Measurements from ENCODE around the gene MPZL1. TPM values are rescaled to one million over a fixed set of nuclear protein-coding genes. Genes with fewer than 3 reads are reported as not detected.

MPZL1 gene
- total and polyA plus RNA-seq, 4 donors, result 11.3 to 26.1 (median 16.8) TPM

DNA sequence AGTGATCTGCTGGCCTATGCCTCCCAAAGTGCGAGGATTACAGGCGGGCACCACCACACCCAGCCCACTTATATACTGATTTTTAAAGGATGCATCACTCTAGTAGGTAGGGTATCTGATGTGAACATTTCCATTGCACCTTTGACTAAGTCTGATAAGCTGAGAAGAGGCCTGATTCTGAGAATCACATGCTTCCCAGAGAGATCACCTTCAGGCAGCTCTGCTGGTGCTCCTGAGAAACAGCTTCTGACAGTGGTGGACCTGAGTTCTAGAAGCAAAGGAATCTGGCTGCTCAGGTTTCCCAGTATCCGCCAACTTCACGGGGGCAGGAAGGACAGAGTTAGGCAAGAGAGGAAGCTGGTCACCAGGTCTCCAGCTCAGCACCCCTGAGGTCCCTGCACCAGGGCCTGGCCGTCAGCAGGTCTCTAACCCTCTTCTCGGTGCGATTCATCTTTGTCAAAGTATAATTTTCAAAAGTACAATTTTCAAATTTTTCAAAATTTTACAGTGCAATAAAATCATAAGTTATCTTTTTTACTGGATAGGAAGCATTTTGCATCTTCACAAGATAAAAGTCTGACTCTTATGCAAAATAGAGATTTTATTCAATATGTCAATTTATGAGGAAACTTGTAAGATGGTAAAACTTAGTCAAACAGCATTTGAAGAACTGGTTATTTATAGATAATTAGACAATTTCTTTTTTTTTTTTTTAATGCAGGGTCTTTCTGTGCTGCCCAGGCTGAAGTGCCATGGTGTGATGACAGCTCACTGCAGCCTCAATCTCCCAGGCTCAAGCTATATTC, 25.8 kb upstream of the MPZL1 start:
- Histone ChIP-seq H3K4me1 (ENCODE audit: control insufficient read depth in 4 of 4, insufficient read depth in 4 of 4, low read length in 3 of 4) (no peaks in the 10 kb centered on the region), H3K9me3 (ENCODE audit: control insufficient read depth in 4 of 4, low read length in 3 of 4) (no peaks in the 10 kb centered on the region), H3K36me3 (ENCODE audit: control insufficient read depth in 4 of 4, insufficient read depth in 3 of 4, low read depth in 1 of 4, low read length in 3 of 4) (peaks cover 0 to 3% (median 0%) of the 10 kb centered on the region in 4 donors), H3K27me3 (ENCODE audit: control insufficient read depth in 4 of 4, insufficient read depth in 4 of 4, low read length in 3 of 4) (no peaks in the 10 kb centered on the region), H3K4me3 (ENCODE audit: low read depth in 1 of 3, low read length in 3 of 3) (no peak overlapping the region), H3K9ac (ENCODE audit: low read depth in 1 of 2, low read length in 2 of 2) (no peak overlapping the region), H3K27ac (ENCODE audit: low read depth in 1 of 2, low read length in 2 of 2) (no peak overlapping the region)
- DNase-seq (ENCODE audit: low spot score), result no peak
- TF ChIP-seq YY1 (IDR thresholded peaks at IDR 0.05), result no peak
- TF ChIP-seq, protein P1, sequence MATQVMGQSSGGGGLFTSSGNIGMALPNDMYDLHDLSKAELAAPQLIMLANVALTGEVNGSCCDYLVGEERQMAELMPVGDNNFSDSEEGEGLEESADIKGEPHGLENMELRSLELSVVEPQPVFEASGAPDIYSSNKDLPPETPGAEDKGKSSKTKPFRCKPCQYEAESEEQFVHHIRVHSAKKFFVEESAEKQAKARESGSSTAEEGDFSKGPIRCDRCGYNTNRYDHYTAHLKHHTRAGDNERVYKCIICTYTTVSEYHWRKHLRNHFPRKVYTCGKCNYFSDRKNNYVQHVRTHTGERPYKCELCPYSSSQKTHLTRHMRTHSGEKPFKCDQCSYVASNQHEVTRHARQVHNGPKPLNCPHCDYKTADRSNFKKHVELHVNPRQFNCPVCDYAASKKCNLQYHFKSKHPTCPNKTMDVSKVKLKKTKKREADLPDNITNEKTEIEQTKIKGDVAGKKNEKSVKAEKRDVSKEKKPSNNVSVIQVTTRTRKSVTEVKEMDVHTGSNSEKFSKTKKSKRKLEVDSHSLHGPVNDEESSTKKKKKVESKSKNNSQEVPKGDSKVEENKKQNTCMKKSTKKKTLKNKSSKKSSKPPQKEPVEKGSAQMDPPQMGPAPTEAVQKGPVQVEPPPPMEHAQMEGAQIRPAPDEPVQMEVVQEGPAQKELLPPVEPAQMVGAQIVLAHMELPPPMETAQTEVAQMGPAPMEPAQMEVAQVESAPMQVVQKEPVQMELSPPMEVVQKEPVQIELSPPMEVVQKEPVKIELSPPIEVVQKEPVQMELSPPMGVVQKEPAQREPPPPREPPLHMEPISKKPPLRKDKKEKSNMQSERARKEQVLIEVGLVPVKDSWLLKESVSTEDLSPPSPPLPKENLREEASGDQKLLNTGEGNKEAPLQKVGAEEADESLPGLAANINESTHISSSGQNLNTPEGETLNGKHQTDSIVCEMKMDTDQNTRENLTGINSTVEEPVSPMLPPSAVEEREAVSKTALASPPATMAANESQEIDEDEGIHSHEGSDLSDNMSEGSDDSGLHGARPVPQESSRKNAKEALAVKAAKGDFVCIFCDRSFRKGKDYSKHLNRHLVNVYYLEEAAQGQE (IDR thresholded peaks at IDR 0.05), result no peak
- no peak for TF ChIP-seq SP1 (IDR thresholded peaks at IDR 0.05)
- TF ChIP-seq, protein P2, sequence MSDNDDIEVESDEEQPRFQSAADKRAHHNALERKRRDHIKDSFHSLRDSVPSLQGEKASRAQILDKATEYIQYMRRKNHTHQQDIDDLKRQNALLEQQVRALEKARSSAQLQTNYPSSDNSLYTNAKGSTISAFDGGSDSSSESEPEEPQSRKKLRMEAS (IDR thresholded peaks at IDR 0.05), result no peak
- no peak for TF ChIP-seq HNF4A (conservative IDR thresholded peaks at IDR 0.05)
- no peak for TF ChIP-seq JUND (IDR thresholded peaks at IDR 0.05)
- TF ChIP-seq RAD21 (IDR thresholded peaks at IDR 0.05), result no peak
- no peak for TF ChIP-seq NR2F2 (IDR thresholded peaks at IDR 0.05)
- WGBS, result 90% methylated on average over 7 of the region's 7 CpGs

DNA sequence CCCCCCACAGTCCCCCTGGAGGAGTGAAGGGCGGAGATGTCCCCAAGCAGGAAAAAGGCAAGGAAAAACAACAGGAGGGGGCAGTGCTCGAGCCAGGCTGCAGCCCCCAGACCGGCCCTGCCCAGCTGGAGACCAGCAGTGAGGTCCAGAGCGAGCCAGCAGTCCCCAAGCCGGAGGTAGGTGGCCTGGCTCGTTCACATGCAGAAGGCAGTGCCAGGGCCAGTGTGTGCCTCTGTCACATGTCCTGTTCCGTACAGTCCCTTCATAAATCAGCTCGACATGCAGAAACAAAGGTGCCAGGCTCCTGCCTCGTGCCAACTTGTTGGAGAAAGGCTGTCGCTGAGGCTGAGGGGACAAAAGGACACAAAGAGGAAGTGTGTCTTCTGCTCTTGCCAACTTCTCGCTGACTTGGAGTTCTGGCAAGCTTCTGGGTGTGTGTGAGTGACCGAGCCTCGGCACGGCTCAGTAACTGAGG, 24.1 kb upstream of the MPZL1 start:
- H3K4me1 ChIP-seq (ENCODE audit: control insufficient read depth in 4 of 4, insufficient read depth in 4 of 4, low read length in 3 of 4), result no peaks in the 10 kb centered on the region
- H3K36me3 ChIP-seq (ENCODE audit: control insufficient read depth in 4 of 4, insufficient read depth in 3 of 4, low read depth in 1 of 4, low read length in 3 of 4), result peaks cover 0 to 2% (median 0%) of the 10 kb centered on the region in 4 donors
- no peak overlapping the region for H3K27ac ChIP-seq (ENCODE audit: low read depth in 1 of 2, low read length in 2 of 2)
- H3K4me3 ChIP-seq (ENCODE audit: low read depth in 1 of 3, low read length in 3 of 3), result no peak overlapping the region
- no peaks in the 10 kb centered on the region for H3K9me3 ChIP-seq (ENCODE audit: control insufficient read depth in 4 of 4, low read length in 3 of 4)
- TF ChIP-seq TAF1 (conservative IDR thresholded peaks at IDR 0.05) (no peak), RAD21 (IDR thresholded peaks at IDR 0.05) (no peak), RXRA (IDR thresholded peaks at IDR 0.05) (no peak), HNF4A (conservative IDR thresholded peaks at IDR 0.05) (no peak), EGR1 (IDR thresholded peaks at IDR 0.05; ENCODE audit: low read depth in 2 of 2) (no peak), YY1 (IDR thresholded peaks at IDR 0.05) (no peak), FOXA1 (IDR thresholded peaks at IDR 0.05) (no peak)
- TF ChIP-seq, protein P2 (IDR thresholded peaks at IDR 0.05), result no peak
- WGBS, result 72% methylated on average over 14 of the region's 14 CpGs
- no peak for DNase-seq (ENCODE audit: low spot score)
- no peaks in the 10 kb centered on the region for H3K27me3 ChIP-seq (ENCODE audit: control insufficient read depth in 4 of 4, insufficient read depth in 4 of 4, low read length in 3 of 4)
- H3K9ac ChIP-seq (ENCODE audit: low read depth in 1 of 2, low read length in 2 of 2), result no peak overlapping the region

DNA sequence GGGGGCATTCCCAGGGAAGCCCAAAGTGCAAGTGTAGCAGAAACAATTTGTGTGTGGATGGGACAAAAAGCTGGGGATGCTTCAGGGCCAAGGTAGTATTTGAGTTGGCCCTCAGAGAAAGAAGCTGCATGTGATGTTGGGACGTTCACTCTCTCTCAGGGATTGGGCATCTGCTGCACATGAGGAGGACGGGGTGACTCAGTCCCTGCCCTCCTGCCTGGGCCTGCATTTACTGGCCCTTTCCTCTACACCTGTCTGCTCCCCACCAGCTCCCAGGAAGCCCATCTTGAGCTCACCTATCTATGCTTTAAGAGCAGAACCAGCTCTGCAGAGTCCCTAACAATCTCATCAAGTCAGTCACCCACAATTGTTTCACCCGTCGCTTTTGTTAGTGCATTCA, 23.5 kb upstream of the MPZL1 start:
- Histone ChIP-seq H3K27me3 (ENCODE audit: control insufficient read depth in 4 of 4, insufficient read depth in 4 of 4, low read length in 3 of 4) (no peaks in the 10 kb centered on the region), H3K4me3 (ENCODE audit: low read depth in 1 of 3, low read length in 3 of 3) (no peak overlapping the region), H3K4me1 (ENCODE audit: control insufficient read depth in 4 of 4, insufficient read depth in 4 of 4, low read length in 3 of 4) (no peaks in the 10 kb centered on the region), H3K36me3 (ENCODE audit: control insufficient read depth in 4 of 4, insufficient read depth in 3 of 4, low read depth in 1 of 4, low read length in 3 of 4) (peaks cover 0 to 2% (median 0%) of the 10 kb centered on the region in 4 donors), H3K27ac (ENCODE audit: low read depth in 1 of 2, low read length in 2 of 2) (no peak overlapping the region), H3K9me3 (ENCODE audit: control insufficient read depth in 4 of 4, low read length in 3 of 4) (no peaks in the 10 kb centered on the region), H3K9ac (ENCODE audit: low read depth in 1 of 2, low read length in 2 of 2) (no peak overlapping the region)
- WGBS, result 88% methylated on average over 4 of the region's 4 CpGs
- no peak for DNase-seq (ENCODE audit: low spot score)
- no peak for TF ChIP-seq HNF4G (IDR thresholded peaks at IDR 0.05)
- TF ChIP-seq, protein P2 (IDR thresholded peaks at IDR 0.05), result no peak
- TF ChIP-seq, protein P3, sequence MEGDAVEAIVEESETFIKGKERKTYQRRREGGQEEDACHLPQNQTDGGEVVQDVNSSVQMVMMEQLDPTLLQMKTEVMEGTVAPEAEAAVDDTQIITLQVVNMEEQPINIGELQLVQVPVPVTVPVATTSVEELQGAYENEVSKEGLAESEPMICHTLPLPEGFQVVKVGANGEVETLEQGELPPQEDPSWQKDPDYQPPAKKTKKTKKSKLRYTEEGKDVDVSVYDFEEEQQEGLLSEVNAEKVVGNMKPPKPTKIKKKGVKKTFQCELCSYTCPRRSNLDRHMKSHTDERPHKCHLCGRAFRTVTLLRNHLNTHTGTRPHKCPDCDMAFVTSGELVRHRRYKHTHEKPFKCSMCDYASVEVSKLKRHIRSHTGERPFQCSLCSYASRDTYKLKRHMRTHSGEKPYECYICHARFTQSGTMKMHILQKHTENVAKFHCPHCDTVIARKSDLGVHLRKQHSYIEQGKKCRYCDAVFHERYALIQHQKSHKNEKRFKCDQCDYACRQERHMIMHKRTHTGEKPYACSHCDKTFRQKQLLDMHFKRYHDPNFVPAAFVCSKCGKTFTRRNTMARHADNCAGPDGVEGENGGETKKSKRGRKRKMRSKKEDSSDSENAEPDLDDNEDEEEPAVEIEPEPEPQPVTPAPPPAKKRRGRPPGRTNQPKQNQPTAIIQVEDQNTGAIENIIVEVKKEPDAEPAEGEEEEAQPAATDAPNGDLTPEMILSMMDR (IDR thresholded peaks at IDR 0.05; ENCODE audit: low read depth, low read length, missing input control), result no peak
- TF ChIP-seq GABPA (IDR thresholded peaks at IDR 0.05 in 1 of 2, conservative IDR thresholded peaks at IDR 0.05 in 1 of 2), result no peak
- no peak for TF ChIP-seq RXRA (IDR thresholded peaks at IDR 0.05)
- no peak for TF ChIP-seq FOXA2 (IDR thresholded peaks at IDR 0.05)
- TF ChIP-seq, protein P4, sequence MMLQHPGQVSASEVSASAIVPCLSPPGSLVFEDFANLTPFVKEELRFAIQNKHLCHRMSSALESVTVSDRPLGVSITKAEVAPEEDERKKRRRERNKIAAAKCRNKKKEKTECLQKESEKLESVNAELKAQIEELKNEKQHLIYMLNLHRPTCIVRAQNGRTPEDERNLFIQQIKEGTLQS (IDR thresholded peaks at IDR 0.05), result no peak
- TF ChIP-seq, protein P1 (IDR thresholded peaks at IDR 0.05), result no peak

Measured in liver (tissue), 9 donors.